ENCODE measurements around the gene SH2B3.

Gene SH2B3

GRCh38 chr12:111409403-111409779 is 3.7 kb downstream of the SH2B3 start:
- no peak for DNase-seq (ENCODE audit: low read depth)

GRCh38 chr12:111409780-111410430 is 4.2 kb downstream of the SH2B3 start:
- DNase-seq (ENCODE audit: low read depth) = no peak

GRCh38 chr12:111410431-111411184 is 4.9 kb downstream of the SH2B3 start:
- DNase-seq (ENCODE audit: low read depth) = no peak

- no peak for DNase-seq (ENCODE audit: low read depth)
Measured at GRCh38 chr12:111411185-111411764, 5.6 kb downstream of the SH2B3 start.

- no peak for DNase-seq (ENCODE audit: low read depth)
Measured at GRCh38 chr12:111412007-111412829, 6.5 kb downstream of the SH2B3 start.

DNA sequence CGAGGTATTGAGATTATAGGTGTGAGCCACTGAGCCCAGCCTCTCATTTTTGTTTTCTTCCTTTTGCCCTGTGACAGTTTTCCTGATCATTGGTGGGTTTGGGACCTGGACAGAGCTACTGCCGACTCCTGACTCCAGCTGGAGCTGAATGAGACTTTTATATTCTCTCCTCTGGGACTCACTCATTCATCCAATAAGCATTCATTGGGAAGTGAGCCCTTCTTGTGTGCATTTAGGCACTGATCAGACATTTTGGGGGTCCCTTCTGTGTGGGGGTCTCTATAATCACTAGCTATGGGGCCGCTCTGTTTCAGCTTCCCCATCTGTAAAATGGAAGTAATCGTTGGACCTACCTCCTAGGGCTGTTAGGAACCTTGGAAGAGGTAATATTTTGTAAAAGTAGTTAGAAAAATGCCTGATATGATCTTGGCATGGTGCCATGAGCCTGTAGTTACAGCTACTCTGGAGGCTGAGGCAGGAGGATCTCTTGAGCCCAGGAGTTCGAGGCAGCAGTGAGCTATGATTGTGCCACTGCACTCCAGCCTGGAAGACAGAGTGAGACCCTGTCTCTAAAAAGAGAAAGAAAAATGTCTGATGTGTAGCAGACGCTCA is 7.2 kb downstream of the SH2B3 start:
- DNase-seq (ENCODE audit: low read depth) = no peak

GRCh38 chr12:111413442-111414086 is 7.8 kb downstream of the SH2B3 start:
- no peak for DNase-seq (ENCODE audit: low read depth)

- no peak for DNase-seq (ENCODE audit: low read depth)
Measured at GRCh38 chr12:111414711-111415252, 9.1 kb downstream of the SH2B3 start.

DNA sequence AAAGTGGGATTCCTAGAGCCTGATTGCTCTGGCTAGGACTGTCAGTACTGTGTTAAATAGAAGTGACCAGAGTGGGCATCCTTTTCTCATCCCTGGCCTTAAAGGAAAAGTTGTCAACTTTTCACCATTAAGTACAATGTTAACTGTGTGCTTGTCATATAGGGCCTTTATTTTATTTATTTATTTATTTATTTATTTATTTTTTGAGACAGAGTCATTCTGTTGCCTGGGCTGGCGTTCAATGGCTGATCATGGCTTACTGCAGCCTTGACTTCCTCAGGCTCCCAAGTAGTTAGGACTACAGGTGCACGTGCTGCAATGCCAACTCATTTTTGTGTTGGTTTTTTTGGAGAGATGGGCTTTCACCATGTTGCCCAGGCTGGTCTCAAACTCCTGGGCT is 11.6 kb downstream of the SH2B3 start:
- DNase-seq (ENCODE audit: low read depth) = no peak

- no peak for DNase-seq (ENCODE audit: low read depth)
Measured at GRCh38 chr12:111417784-111418593, 12.3 kb downstream of the SH2B3 start.

DNA sequence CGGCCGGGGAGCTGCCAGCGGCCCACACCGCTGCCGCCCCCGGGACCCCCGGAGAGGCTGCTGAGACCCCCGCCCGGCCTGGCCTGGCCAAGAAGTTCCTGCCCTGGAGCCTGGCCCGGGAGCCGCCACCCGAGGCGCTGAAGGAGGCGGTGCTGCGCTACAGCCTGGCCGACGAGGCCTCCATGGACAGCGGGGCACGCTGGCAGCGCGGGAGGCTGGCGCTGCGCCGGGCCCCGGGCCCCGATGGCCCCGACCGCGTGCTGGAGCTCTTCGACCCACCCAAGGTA is 12.8 kb downstream of the SH2B3 start:
- no peak for DNase-seq (ENCODE audit: low read depth)

GRCh38 chr12:111419784-111420183 is 14.1 kb downstream of the SH2B3 start:
- DNase-seq (ENCODE audit: low read depth) = no peak

DNA sequence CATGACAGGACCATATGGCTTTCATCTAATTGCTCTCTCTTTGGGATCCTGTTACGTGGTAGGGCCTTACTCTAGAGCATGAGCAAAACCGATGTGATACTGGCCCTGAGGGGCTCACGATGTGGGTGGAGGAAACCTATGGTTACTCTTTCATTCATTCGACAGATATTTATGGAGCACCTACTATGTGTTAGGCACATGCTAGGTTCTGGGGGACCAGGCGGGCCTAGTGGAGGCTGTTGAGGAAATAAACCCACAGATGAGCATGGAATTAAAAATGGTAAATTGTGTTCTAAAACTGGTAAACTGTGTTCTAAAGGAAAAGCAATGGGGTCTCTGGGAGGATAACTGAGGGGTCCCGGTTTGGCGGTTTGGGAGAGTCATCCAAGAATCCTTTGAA is 14.8 kb downstream of the SH2B3 start:
- no peak for DNase-seq (ENCODE audit: low read depth)

DNA sequence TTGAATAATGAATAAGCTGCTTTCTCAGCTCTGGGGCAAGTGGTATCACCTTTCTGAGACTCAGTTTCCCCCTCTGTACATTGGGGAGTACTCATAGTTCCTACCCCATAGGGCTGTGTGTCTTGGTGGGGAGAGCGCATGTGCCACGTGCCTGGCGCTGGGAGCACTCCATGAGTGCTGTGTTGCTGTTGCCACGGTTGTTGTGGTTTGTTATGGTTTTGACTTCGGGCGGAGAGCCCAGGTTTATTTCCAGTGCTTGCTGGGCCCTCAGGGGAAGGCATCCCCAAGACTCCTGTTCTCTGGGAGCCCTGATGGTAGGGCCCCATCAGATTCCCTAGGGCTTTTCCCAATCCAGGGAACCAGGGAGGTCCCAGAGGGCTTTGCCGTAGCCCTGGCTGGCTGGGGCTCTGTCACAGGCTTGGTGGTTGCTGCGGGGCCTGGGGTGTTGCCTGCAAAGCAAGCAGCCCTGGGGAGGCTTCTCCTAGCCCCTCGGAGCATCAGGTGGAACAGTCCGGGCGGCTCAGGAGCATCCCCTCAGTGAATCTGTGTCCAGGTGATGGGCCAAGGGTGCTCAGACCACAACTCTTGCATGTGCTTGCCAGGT is 18.6 kb downstream of the SH2B3 start:
- no peak for DNase-seq (ENCODE audit: low read depth)

DNA sequence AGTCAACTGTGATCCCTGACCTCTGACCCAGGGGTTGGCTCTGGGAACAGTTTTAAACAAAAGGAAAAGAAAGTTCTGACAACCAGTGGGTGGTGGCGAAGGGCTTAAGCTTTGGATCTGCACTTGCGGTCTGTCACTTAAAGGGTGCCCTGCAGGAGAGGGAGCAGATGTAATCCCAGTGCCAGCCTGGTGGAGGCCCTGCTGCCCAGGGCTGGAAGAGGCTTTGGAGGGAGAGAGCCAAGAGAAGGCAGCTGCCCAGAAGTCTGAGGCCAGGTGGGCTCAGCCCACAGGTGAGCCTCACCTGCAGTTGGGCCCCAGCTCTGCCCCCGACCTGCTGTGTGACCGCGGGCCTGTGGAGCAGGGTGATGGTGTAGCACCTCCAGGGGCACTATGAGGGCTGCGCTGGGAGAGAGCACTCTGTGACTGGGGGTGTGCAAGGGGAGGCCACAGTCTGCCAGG is 19.1 kb downstream of the SH2B3 start:
- DNase-seq (ENCODE audit: low read depth) = no peak

- no peak for DNase-seq (ENCODE audit: low read depth)
Measured at GRCh38 chr12:111425655-111426054, 19.9 kb downstream of the SH2B3 start.

- DNase-seq (ENCODE audit: low read depth) = no peak
Measured at GRCh38 chr12:111426344-111427185, 20.8 kb downstream of the SH2B3 start.

DNA sequence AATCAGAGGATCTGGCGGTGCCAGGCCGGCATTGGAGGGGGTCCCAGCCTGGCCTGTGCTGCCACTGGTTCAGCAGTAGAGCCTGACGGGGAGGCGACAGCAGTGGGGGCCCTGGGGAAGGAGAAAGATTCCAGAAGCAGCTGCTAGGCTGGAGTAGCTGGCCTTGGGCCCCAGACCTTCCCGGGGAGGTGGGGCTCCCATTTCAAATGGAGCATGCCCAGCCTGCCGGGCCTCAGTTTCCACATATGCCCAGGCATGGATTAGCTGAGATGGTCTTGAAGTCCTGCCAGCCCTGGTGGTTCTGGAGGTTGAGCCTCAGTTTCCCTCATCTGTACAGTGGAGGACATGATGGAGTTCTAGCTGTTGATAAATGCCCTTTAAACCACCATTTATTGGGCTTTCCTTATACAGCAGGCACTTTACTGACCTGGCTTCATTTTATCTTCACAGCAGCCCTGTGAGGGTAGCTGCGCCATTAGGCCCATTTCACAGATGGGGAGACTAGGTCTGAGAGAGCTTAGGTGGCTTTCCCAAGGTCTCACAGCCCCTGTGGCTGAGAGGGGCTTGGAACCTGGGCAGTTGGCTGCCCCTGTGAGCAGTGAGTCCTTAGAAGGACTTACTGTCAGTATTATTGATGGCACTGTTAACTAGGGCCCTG is 21.8 kb downstream of the SH2B3 start:
- DNase-seq (ENCODE audit: low read depth) = no peak

Measured in activated T-helper 1 cell treated with Interleukin-2 at 50 U/mL for 16 hours (primary cell).